Stimulated activated CD4-positive, alpha-beta T cell treated with anti-CD3 and anti-CD28 coated beads, TNF-alpha, amount 100 ng/mL, for 24 hours (primary cell): ENCODE data around the gene KCNAB2.

Source experiments
- DNase-seq, 3 experiments: peaks; one replicate each; pipeline ENCODE4 v3.0.0-alpha.2; 2020; ENCODE audit warnings: low read depth in 3 of 3

KCNAB2 gene

DNA sequence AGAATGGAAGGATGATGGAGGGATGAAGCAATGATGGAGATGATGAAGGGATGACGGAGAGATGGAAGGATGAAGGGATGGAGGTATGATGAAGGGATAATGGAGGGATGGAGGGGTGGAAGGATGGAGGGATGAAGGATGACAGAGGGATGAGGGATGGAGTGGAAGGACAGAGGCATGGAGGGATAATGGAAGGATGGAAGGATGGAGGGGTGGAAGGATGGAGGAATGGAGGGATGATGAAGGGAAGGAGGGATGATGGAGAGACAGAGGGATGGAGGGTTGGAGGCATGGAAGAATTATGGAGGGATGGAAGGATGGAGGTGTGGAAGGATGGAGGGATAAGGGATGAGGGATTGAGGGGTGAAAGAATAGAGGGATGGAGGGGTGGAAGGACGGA lies 62.8 kb downstream of the KCNAB2 start:
- no peak for DNase-seq

DNA sequence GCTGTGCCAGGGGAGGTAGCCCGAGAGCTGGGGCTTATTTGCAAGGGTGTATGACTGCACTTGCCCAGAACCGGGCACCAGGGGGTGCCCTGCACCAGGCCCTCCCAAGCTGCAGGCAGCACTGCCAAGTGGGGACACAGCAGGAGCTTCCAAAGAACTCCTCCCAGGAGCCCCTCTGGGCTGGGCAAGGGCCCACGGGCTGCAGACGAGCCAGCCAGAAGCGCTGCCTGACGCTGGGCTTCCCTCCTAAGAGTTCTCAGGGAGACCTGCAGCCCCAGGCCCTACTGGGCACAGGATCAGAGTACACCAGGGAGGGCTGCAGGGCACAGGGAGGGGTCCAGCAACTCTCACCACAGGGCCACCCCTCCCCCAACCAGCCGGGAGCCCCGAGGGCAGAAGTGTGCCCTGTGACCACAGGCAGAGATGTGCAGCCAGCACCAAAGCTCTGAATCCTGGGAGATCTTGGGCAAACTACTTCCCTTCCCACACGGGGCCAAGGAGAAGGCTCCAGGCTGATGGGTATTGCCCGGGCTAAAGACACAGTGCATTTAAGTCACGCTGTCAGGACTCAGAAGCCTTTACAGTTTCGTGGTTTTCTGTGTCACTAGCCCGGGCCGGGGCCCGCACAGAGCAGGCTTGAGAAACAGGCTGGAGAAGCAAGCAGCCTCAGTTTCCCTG lies 63.4 kb downstream of the KCNAB2 start:
- peak in 1 of 3 experiments; percentile 51 for DNase-seq

- DNase-seq: no peak
Measured at GRCh38 chr1:6109688-6110087, 64.0 kb downstream of the KCNAB2 start.

GRCh38 chr1:6110326-6110725 lies 64.6 kb downstream of the KCNAB2 start:
- no peak for DNase-seq

DNA sequence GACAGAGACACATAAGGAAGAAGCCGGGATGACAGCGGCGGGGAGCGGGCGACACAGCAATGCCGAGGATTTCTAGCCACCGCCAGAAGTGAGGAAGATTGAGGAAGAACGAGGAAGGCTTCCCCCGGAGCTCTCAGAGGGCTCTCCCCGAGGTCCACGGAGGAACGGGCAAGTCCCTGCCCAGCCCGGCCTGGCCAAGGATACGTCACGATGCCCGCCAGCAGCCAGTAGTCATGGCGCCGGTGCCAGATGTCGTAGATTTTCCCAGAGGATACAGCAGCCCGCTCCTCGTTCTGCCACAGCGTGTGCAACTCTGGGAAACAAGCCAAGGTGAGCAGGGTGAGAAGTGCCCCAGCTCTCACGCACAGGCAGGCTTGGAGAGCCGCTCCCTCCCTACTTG lies 65.9 kb downstream of the KCNAB2 start:
- no peak for DNase-seq

- no peak for DNase-seq
Measured at GRCh38 chr1:6111991-6112689, 66.5 kb downstream of the KCNAB2 start.

DNA sequence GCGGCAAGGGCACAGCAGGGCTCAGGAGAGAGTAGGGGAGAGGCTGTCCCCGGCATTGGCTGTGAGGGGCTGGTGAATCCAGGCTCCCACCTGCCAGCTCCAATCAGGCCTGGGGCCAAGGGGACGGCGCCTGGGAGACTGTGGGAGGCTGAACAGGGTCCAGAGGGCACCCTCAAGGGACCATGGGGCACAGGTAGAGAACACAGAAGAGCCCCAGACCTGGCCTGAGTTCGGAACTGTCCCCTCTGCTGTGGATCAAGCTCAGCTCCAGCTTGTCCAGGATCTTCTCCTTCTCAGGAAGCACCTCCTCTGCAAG lies 67.0 kb downstream of the KCNAB2 start:
- no peak for DNase-seq

GRCh38 chr1:6113116-6113515 lies 67.4 kb downstream of the KCNAB2 start:
- DNase-seq: no peak

DNA sequence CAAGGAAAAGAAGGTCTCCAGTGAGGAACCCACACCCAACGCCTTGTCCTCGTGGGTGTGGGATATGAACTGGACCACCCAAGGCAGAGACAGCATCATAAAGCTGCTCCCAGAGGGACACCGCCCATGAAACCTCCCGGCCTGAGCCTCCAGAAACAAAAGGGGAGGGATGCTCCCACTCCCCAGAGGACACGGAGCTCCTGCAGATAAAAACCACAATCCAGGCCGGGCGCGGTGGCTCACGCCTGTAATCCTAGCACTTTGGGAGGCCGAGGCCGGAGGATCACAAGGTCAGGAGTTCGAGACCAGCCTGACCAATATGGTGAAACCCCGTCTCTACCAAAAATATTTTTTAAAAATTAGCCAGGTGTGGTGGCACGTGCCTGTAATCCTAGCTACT lies 68.1 kb downstream of the KCNAB2 start:
- DNase-seq: no peak

- no peak for DNase-seq
Measured at GRCh38 chr1:6116137-6116536, 70.4 kb downstream of the KCNAB2 start.

GRCh38 chr1:6117064-6117463 lies 71.4 kb downstream of the KCNAB2 start:
- DNase-seq: no peak

- no peak for DNase-seq
Measured at GRCh38 chr1:6117624-6118023, 71.9 kb downstream of the KCNAB2 start.

DNA sequence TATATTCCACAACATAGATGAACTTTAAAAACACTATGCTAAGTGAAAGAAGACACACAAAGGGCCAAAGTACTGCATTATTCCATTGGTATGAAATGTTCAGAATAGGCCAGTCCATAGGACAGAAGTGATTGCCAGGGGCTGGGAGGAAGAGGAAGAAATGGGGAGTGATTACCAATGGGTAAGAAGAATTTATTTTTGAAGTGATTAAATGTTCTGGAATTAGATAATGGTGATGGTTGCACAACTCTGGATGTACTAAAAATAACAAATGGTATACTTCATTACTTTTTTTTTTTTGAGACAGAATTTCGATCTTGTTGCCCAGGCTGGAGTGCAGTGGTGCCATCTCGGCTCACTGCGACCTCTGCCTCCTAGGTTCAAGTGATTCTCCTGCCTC lies 72.7 kb downstream of the KCNAB2 start:
- no peak for DNase-seq

GRCh38 chr1:6121021-6121421 lies 75.3 kb downstream of the KCNAB2 start:
- DNase-seq: no peak

- DNase-seq: no peak
Measured at GRCh38 chr1:6121651-6122370, 76.1 kb downstream of the KCNAB2 start.

DNA sequence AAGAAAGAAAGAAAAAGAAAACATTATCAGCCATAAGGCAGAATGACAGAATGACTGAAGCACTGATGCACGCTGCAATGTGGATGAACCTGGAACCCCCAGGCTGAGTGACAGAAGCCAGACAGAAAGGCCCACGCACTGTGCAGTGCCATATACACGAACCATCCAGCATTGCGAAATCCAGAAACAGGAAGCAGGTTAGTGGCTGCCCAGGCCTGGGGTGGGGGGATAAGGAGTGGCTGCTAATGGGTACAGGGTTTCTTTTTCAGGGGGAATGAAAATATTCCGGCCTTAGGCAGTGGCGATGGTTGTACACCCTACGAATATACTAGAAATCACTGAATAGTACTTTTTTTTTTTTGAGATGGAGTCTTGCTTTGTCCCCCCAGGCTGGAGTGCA lies 77.4 kb downstream of the KCNAB2 start:
- no peak for DNase-seq

- no peak for DNase-seq
Measured at GRCh38 chr1:6123816-6124215, 78.1 kb downstream of the KCNAB2 start.

DNA sequence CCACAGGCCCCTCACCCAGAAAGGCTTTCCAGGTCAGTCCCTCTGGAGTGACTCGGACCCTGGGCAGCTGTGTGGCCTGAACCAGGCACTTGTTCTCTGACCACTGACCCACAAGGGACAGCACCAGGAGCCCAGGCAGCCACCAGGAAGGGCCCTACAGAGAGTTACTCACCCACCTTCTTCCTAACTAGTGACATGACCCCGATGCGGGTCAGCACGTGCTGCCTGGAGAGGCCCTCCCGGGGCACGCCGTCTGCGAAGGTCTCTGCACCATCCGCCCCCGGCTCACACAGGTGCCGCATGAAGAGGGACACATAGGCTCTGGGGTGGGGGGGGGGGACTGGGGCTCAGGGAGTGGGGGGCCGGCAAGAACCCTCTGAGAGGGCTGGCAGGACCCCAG lies 78.7 kb downstream of the KCNAB2 start:
- DNase-seq: no peak

GRCh38 chr1:6124746-6125365 lies 79.2 kb downstream of the KCNAB2 start:
- no peak for DNase-seq

DNA sequence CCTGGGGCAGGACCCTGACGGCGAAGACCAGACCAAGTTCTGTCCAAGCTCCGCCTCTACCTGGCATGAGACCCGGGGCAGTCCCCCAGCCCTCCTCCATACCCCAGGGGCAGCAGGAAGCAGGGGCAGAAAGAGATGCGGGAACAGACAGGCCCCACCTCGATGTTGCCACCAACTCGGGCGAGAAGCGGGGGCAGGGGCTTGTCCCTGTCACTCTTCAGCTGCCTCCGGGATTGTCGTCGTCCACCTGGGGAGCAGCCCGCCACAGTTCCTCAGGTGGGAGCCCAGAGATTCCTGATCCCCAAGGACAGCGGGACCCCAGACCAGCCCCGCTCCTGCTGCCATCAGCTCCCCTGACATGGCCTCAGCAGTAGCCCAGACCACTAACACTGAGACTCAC lies 79.7 kb downstream of the KCNAB2 start:
- DNase-seq: no peak

- DNase-seq: no peak
Measured at GRCh38 chr1:6126028-6126427, 80.3 kb downstream of the KCNAB2 start.

GRCh38 chr1:6126521-6127067 lies 80.9 kb downstream of the KCNAB2 start:
- DNase-seq: no peak
